K562 (cell line): ENCODE measurements around the gene SH3D19. TPM values are rescaled to one million over a fixed set of nuclear protein-coding genes. Genes with fewer than 3 reads are reported as not detected.

ENCODE experiments used
- ATAC-seq: fragments of 200-7000 bp; cut with Tn5 transposase; 3 replicates; pipeline ENCODE4 v1.9.1; 2020; ENCODE audit warnings: moderate library complexity
- BruUV-seq: library from RNA; stranded (reverse); fragments of 400-500 nt; replicated peaks from 2 replicates; lab custom pipeline; 2021; lab: Mats Ljungman, UMichigan
- CTCF ChIA-PET: fragments of 300-600 bp; formaldehyde crosslinking; extraction: SDS; loops from one replicate; lab custom pipeline; 2021; ENCODE audit warnings: low intra/inter-chr PET ratio; lab: Yijun Ruan, JAX
- POLR2A ChIA-PET: fragments of 300-600, 350-650 bp; sonication (Branson Sonifier 250); formaldehyde crosslinking; extraction: SDS; loops from one replicate; lab custom pipeline; 2021; ENCODE audit warnings: antibody characterized with exemption, inconsistent platforms; lab: Yijun Ruan, JAX
- DNase-seq, 4 experiments: peaks; one replicate each; pipeline versions ENCODE4 v3.0.0 to v3.0.0-alpha.2; 2011 to 2018; ENCODE audit warnings: low spot score in 3 of 4, mixed read lengths in 3 of 4; ENCODE audit errors: extremely low read depth in 1 of 4
- FAIRE-seq: peaks from 2 replicates; lab custom pipeline; 2011; peaks lifted over from hg19 to GRCh38; lab: Jason Lieb, UNC
- H2AFZ ChIP-seq: 2 replicates; pipeline ENCODE4 v1.6.0; 2011; ENCODE audit warnings: low read depth, low read length, control low read depth, inconsistent platforms
- H3K27ac ChIP-seq: fragments of 200-600 bp; 3 replicates; pipeline ENCODE4 v1.8.0; 2011; ENCODE audit warnings: low read depth, mild to moderate bottlenecking, control low read depth, inconsistent platforms, low read length, moderate library complexity, mixed read lengths; ENCODE audit errors: extremely low read depth
- H3K27me3 ChIP-seq, 2 experiments: fragments of 300-600 bp in 1 of 2; 2 replicates in 1 of 2; 3 replicates in 1 of 2; pipeline versions ENCODE4 v1.6.0 to v1.8.0; 2011; ENCODE audit warnings: inconsistent platforms in 2 of 2, low read length in 2 of 2, mild to moderate bottlenecking in 1 of 2, mixed read lengths in 1 of 2, moderate library complexity in 1 of 2; ENCODE audit not compliant: control insufficient read depth in 2 of 2, insufficient read depth in 2 of 2
- H3K36me3 ChIP-seq: fragments of 300-600 bp; 3 replicates; pipeline ENCODE4 v1.8.0; 2011; ENCODE audit warnings: mild to moderate bottlenecking, low read length, inconsistent platforms; ENCODE audit not compliant: control insufficient read depth, insufficient read depth
- H3K4me1 ChIP-seq, 2 experiments: fragments of 200-600 bp in 1 of 2; replicated peaks in 1 of 2; 2 replicates in 1 of 2; 3 replicates in 1 of 2; pipeline versions ENCODE4 v1.5.1 to v1.8.0; 2011; ENCODE audit warnings: inconsistent platforms in 2 of 2, low read length in 2 of 2, mild to moderate bottlenecking in 1 of 2, mixed read lengths in 1 of 2, moderate library complexity in 1 of 2; ENCODE audit not compliant: control insufficient read depth in 2 of 2, insufficient read depth in 2 of 2
- H3K4me2 ChIP-seq: 2 replicates; pipeline ENCODE4 v1.6.1; 2011; ENCODE audit warnings: low read length, control low read depth, inconsistent platforms, mixed read lengths; ENCODE audit not compliant: insufficient read depth
- H3K4me3 ChIP-seq: fragments of 200-600 bp; sonication (generic), shearing (Covaris generic); 2 replicates; pipeline ENCODE4 v1.5.1; 2016; ENCODE audit warnings: control low read depth, inconsistent platforms
- H3K79me2 ChIP-seq: fragments of 200-600 bp; 3 replicates; pipeline ENCODE4 v1.8.0; 2011; ENCODE audit warnings: low read length, inconsistent platforms; ENCODE audit not compliant: control insufficient read depth, insufficient read depth
- H3K9ac ChIP-seq, 2 experiments: 2 replicates each; pipeline versions ENCODE4 v1.6.0 to v1.6.1; 2011; ENCODE audit warnings: low read depth in 2 of 2, low read length in 2 of 2, control low read depth in 1 of 2, inconsistent platforms in 1 of 2, mild to moderate bottlenecking in 1 of 2, mixed read lengths in 1 of 2; ENCODE audit not compliant: insufficient read depth in 1 of 2
- H3K9me1 ChIP-seq: one replicate; pipeline ENCODE4 v1.6.0; 2011; ENCODE audit warnings: inconsistent platforms, mild to moderate bottlenecking, low read length, moderate library complexity; ENCODE audit not compliant: control insufficient read depth, insufficient read depth
- H3K9me3 ChIP-seq: replicated peaks from 2 replicates; pipeline ENCODE4 v1.5.1; 2011; ENCODE audit warnings: low read depth, low read length, inconsistent platforms; ENCODE audit not compliant: control insufficient read depth, insufficient read depth
- H4K20me1 ChIP-seq: replicated peaks from 2 replicates; pipeline ENCODE4 v1.6.1; 2011; ENCODE audit warnings: low read length, inconsistent platforms, mixed read lengths; ENCODE audit not compliant: control insufficient read depth, insufficient read depth
- JUN ChIP-seq, 2 experiments: sonication (generic) in 1 of 2; formaldehyde crosslinking in 1 of 2; IDR thresholded peaks; 2 replicates each; pipeline versions ENCODE4 v1.6.1 to v1.8.0; 2012 to 2022; ENCODE audit warnings: borderline replicate concordance in 2 of 2, mild to moderate bottlenecking in 2 of 2, improper control_type of control experiment in 1 of 2, low read depth in 1 of 2, low read length in 1 of 2, missing genetic modification reagents in 1 of 2
- MBD2 ChIP-seq: sonication (generic); IDR thresholded peaks from 2 replicates; pipeline ENCODE4 v1.6.1; 2016; ENCODE audit warnings: low read depth, borderline replicate concordance
- MYNN ChIP-seq, 2 experiments: sonication (generic); formaldehyde crosslinking in 1 of 2; IDR thresholded peaks; 2 replicates each; pipeline versions ENCODE4 v1.5.0 to v1.6.1; 2016 to 2020; ENCODE audit warnings: antibody characterized with exemption in 1 of 2, missing genetic modification reagents in 1 of 2
- POLR2B ChIP-seq: fragments of 450-650 bp; IDR thresholded peaks from 2 replicates; pipeline ENCODE4 v1.6.1; 2018; ENCODE audit warnings: low read depth; ENCODE audit not compliant: partially characterized antibody
- TCF7 ChIP-seq: sonication (generic); IDR thresholded peaks from 2 replicates; pipeline ENCODE4 v1.6.1; 2016; ENCODE audit warnings: antibody characterized with exemption, borderline replicate concordance
- TEAD4 ChIP-seq, 2 experiments: sonication (generic) in 1 of 2; formaldehyde crosslinking in 1 of 2; IDR thresholded peaks; 2 replicates each; pipeline versions ENCODE4 v1.6.1 to v1.8.0; 2012 to 2022; ENCODE audit warnings: borderline replicate concordance in 1 of 2, inconsistent platforms in 1 of 2, low read length in 1 of 2, mild to moderate bottlenecking in 1 of 2, missing genetic modification reagents in 1 of 2
- THRAP3 ChIP-seq: fragments of 450-650 bp; IDR thresholded peaks from 2 replicates; pipeline ENCODE4 v1.6.1; 2016; ENCODE audit warnings: mild to moderate bottlenecking, inconsistent platforms, borderline replicate concordance
- U2AF2 ChIP-seq: fragments of 200-400 bp; formaldehyde crosslinking; optimal IDR thresholded peaks from 2 replicates; pipeline ENCODE3; 2017; ENCODE audit warnings: low read depth, mild to moderate bottlenecking, low read length
- ZNF282 ChIP-seq: sonication (generic); formaldehyde crosslinking; IDR thresholded peaks from 2 replicates; pipeline ENCODE4 v1.8.1; 2023; ENCODE audit warnings: missing genetic modification reagents
- WGBS: fragments of 100-300 bp; shearing (Covaris generic); methylation state at CpG from one replicate; pipeline ENCODE4 v1.1.6; 2016; ENCODE audit warnings: low coverage, mixed read lengths; ENCODE audit not compliant: insufficient coverage; ENCODE audit errors: missing lambda C conversion rate; 5-methylcytosine and 5-hydroxymethylcytosine counted together
- in situ Hi-C: fragments of 300-500 bp; cut with MboI; formaldehyde crosslinking; loops from 4 replicates; pipeline ENCODE4 v1.15.0; 2018; ENCODE audit warnings: inconsistent platforms, mixed read lengths
- intact Hi-C: fragments of 100-400 bp; cut with micrococcal nuclease; formaldehyde crosslinking; loops from 2 replicates; pipeline ENCODE4 v1.14.2; 2022
- polyA plus RNA-seq, 8 experiments: library from polyadenylated mRNA; depleted of rRNA in 4 of 8; stranded (reverse) in 5 of 8; unstranded in 3 of 8; fragments of >200 nt; fragmentation: Nextera tagmentation in 2 of 8; fragmentation: Illumina TruSeq in 1 of 8; extraction: Ambion mirVana in 2 of 8; extraction: Trizol in 1 of 8; gene quantifications; 2 replicates each; pipeline versions ENCODE4 v1.2.1 to v1.2.3, GENCODE V29; 2011 to 2014; ENCODE audit warnings: inconsistent platforms in 1 of 8, missing spikeins in 1 of 8
- total RNA-seq, 7 experiments: library from RNA; depleted of rRNA in 6 of 7; stranded (reverse); fragments of >200 nt in 6 of 7; fragmentation: Illumina TruSeq in 2 of 7; extraction: Trizol in 2 of 7; gene quantifications; 2 replicates each; pipeline versions ENCODE4 v1.2.1 to v1.2.3, GENCODE V29; 2011 to 2021; ENCODE audit warnings: low replicate concordance in 1 of 7
- TF ChIP-seq, protein P1 (sequence below), 2 experiments: fragments of 450-650 bp; conservative IDR thresholded peaks; 2 replicates each; pipeline ENCODE4 v1.6.1; 2017; ENCODE audit warnings: mild to moderate bottlenecking in 2 of 2, moderate library complexity in 2 of 2
- TF ChIP-seq, protein P2 (sequence below): fragments of 450-650 bp; conservative IDR thresholded peaks from 2 replicates; pipeline ENCODE4 v1.6.1; 2016; ENCODE audit warnings: missing genetic modification characterization, low read depth, mild to moderate bottlenecking, control low read depth, missing compliant biosample characterization
- TF ChIP-seq, protein P3 (sequence below): conservative IDR thresholded peaks from 2 replicates; pipeline ENCODE4 v1.6.1; 2011; ENCODE audit warnings: low read depth, mild to moderate bottlenecking, low read length; ENCODE audit not compliant: control insufficient read depth
- TF ChIP-seq, protein P4 (sequence below), 3 experiments: fragments of 200-800 bp in 1 of 3; sonication (Bioruptor generic) in 1 of 3; sonication (generic) in 1 of 3; formaldehyde crosslinking in 1 of 3; IDR thresholded peaks; 2 replicates each; pipeline versions ENCODE4 v1.6.1 to v1.8.0; 2016 to 2022; ENCODE audit warnings: mild to moderate bottlenecking in 2 of 3, missing compliant biosample characterization in 2 of 3, missing genetic modification characterization in 2 of 3, missing genetic modification reagents in 1 of 3

The SH3D19 gene
- total and polyA plus RNA-seq, 9 of the 15 experiments (the other 6 are each of a cell fraction or from before 2014, with no cell fraction given): 0.42 to 2.2 (median 1.1) TPM; not detected in 6

DNA sequence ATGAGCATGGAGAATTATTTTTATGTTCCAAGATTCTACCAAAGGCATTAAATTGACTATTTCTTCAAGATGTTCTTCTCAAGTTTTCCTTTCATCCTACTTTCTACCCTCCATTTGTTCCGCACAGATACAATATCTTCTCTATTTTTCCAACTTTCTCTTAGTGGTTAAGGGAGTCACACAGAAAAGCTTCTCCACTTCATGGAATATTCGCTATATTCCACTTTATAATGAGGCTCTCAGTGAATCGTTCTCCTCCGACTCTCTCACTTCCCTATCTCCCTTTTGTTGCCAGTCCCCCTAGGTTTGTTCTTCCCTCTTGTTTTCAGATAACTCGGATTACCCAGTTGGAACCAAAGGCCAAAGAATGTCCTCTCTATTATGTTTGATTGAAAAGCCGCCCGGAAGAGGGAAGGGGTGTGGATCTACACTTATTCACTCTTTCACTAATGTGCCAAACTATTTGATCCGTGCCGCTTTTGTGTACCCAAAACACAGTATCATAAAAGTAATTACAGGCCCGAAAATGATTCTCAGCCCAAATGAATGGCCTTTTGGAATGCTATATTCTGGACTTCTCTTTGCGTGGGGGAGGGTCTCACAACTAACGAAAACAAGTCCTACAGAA lies 1.2 kb downstream of the SH3D19 start (continued):
- TF ChIP-seq, protein P1, sequence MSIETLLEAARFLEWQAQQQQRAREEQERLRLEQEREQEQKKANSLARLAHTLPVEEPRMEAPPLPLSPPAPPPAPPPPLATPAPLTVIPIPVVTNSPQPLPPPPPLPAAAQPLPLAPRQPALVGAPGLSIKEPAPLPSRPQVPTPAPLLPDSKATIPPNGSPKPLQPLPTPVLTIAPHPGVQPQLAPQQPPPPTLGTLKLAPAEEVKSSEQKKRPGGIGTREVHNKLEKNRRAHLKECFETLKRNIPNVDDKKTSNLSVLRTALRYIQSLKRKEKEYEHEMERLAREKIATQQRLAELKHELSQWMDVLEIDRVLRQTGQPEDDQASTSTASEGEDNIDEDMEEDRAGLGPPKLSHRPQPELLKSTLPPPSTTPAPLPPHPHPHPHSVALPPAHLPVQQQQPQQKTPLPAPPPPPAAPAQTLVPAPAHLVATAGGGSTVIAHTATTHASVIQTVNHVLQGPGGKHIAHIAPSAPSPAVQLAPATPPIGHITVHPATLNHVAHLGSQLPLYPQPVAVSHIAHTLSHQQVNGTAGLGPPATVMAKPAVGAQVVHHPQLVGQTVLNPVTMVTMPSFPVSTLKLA (conservative IDR thresholded peaks at IDR 0.05): no peak
- TF ChIP-seq MBD2 (no peak), MYNN (IDR thresholded peaks at IDR 0.05) (no peak), MYNN (CRISPR knock-in tag; IDR thresholded peaks at IDR 0.05) (no peak), ZNF282 (CRISPR knock-in tag) (no peak)

- Histone ChIP-seq H3K4me1 (peaks cover 0 to 11% of the 10 kb centered on the region in 2 experiments; a peak in 2 of 5 replicates), H4K20me1 (no peaks in the 10 kb centered on the region), H3K9me3 (no peaks in the 10 kb centered on the region), H3K4me3 (no peak overlapping the region), H3K36me3 (no peaks in the 10 kb centered on the region), H3K27ac (no peak overlapping the region), H3K27me3 (peaks cover 22 to 29% of the 10 kb centered on the region in 2 experiments), H3K9ac (no peak overlapping the region), H3K4me2 (no peak overlapping the region), H3K79me2 (no peaks in the 10 kb centered on the region), H2AFZ (no peak overlapping the region), H3K9me1 (no peaks in the 10 kb centered on the region)
- intact Hi-C loops: no loop called here
- no peak for ATAC-seq
- in situ Hi-C loops: no loop called here
- ChIA-PET CTCF (no interaction called here), POLR2A (no interaction called here)
- FAIRE-seq: no peak
- TF ChIP-seq THRAP3 (no peak), JUN (IDR thresholded peaks at IDR 0.05; ENCODE audit: borderline replicate concordance, low read depth, low read length) (no peak), JUN (CRISPR knock-in tag; IDR thresholded peaks at IDR 0.05; ENCODE audit: borderline replicate concordance) (no peak), TEAD4 (IDR thresholded peaks at IDR 0.05; ENCODE audit: low read length) (no peak), TEAD4 (CRISPR knock-in tag; IDR thresholded peaks at IDR 0.05; ENCODE audit: borderline replicate concordance) (no peak), TCF7 (no peak), POLR2B (no peak), U2AF2 (no peak)
- TF ChIP-seq, protein P2, sequence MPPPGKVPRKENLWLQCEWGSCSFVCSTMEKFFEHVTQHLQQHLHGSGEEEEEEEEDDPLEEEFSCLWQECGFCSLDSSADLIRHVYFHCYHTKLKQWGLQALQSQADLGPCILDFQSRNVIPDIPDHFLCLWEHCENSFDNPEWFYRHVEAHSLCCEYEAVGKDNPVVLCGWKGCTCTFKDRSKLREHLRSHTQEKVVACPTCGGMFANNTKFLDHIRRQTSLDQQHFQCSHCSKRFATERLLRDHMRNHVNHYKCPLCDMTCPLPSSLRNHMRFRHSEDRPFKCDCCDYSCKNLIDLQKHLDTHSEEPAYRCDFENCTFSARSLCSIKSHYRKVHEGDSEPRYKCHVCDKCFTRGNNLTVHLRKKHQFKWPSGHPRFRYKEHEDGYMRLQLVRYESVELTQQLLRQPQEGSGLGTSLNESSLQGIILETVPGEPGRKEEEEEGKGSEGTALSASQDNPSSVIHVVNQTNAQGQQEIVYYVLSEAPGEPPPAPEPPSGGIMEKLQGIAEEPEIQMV: no peak
- TF ChIP-seq, protein P3, sequence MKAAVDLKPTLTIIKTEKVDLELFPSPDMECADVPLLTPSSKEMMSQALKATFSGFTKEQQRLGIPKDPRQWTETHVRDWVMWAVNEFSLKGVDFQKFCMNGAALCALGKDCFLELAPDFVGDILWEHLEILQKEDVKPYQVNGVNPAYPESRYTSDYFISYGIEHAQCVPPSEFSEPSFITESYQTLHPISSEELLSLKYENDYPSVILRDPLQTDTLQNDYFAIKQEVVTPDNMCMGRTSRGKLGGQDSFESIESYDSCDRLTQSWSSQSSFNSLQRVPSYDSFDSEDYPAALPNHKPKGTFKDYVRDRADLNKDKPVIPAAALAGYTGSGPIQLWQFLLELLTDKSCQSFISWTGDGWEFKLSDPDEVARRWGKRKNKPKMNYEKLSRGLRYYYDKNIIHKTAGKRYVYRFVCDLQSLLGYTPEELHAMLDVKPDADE: no peak
- TF ChIP-seq, protein P4, sequence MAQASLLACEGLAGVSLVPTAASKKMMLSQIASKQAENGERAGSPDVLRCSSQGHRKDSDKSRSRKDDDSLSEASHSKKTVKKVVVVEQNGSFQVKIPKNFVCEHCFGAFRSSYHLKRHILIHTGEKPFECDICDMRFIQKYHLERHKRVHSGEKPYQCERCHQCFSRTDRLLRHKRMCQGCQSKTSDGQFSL (CRISPR knock-in tag; IDR thresholded peaks at IDR 0.05): no peak
- TF ChIP-seq, protein P4 (tag; IDR thresholded peaks at IDR 0.05): no peak
- no peak for DNase-seq
- 0% methylated on average over 1 of the region's 1 CpG for WGBS
- no TSS peak for BruUV-seq
Measured at GRCh38 chr4:151323667-151324066, 1.7 kb downstream of the SH3D19 start.
